Fibroblast of villous mesenchyme (primary cell): Measurements from ENCODE around the gene SH3BGR. TPM values are rescaled to one million over a fixed set of nuclear protein-coding genes. Genes with fewer than 3 reads are reported as not detected.

Experiments used
- DNase-seq: peaks from one replicate; pipeline ENCODE4 v3.0.0-alpha.2; 2010; ENCODE audit warnings: low read depth
- H3K4me3 ChIP-seq: 2 replicates; pipeline ENCODE4 v1.5.1; 2011; ENCODE audit warnings: low read depth, mild to moderate bottlenecking, low read length
- CTCF ChIP-seq: IDR thresholded peaks from 2 replicates; pipeline ENCODE4 v1.5.1; 2012; ENCODE audit warnings: low read depth, mild to moderate bottlenecking, low read length; ENCODE audit not compliant: insufficient read depth
- total RNA-seq: library from RNA; depleted of rRNA; stranded (reverse); fragments of >200 nt; gene quantifications from 2 replicates; pipeline ENCODE4 v1.2.3, GENCODE V29; 2012

SH3BGR gene
- total RNA-seq, 1 donor: 2.2 TPM

DNA sequence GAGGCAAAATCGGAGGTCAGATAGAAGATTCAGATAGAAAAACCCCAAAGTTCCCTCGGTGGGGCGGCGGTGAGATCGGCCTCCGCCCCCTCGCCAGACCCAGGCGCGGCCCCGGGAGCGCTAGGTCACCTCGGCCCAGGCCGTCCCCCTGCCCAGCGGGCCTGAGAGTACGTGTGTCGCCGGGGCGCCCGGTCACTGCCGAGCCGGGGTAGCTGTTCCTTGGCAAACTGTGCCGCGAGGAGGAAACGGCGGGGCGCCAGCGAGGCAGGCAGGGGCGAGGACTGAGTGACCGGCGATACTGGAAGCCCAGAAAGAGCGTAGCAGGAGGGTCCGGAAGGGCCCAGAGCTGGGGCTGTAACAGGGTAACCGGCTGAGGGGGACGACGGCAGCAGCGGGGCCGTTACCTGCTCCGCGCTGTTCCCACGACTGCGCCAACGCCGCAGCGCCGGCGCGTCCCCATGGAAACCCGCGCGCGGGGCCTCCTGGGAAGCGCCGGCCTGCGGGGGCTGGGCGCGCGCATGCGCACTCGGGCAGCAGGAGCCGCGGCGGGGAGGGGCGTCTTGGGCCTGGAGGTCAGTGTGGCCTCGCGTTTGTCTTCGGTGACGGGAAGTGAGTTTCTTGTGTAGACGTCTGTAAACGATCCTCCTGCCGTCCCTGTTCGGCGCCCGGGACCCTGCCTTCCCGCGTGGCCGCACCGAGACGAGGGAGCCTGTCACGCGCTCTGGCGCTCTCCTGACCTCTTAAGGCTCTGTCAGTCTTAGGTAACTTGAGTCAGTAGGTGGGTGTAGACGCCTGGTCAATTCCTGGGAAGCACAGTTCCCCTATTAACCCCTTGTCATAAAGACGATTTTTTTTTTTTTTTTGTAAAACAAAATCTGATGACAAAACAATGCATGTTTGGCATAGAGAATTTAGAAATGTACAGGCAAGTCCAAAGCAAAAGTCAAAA, 6.2 kb upstream of the SH3BGR start, which contains the start of gene LCA5L:
TSS of gene LCA5L (minus strand) at position 458 of the 949 bp plus-strand sequence. CDS start 17,285 bp downstream, outside the sequence.
- peak within 1 kb of the TSS; percentile 90 for H3K4me3 ChIP-seq
- peak; percentile 6 for TF ChIP-seq CTCF
- DNase-seq: peak; percentile 90

DNA sequence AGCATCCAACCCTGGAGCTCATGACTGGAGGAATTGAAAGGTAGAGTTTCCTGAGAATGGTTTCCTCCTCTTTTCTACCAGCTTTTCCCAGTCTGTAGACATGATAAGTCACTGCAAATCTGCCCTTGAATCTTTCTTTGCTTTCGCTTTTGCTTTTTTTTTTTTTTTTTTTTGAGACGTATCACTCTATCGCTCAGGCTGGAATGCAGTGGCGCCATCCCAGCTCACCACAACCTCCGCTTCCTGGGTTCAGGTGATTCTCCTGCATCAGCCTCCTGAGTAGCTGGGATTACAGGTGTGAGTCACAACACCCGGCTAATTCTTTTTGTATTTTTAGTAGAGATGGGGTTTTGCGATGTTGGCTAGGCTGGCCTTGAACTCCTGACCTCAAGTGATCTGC, 4.5 kb upstream of the SH3BGR start:
- no peak for DNase-seq
- H3K4me3 ChIP-seq: no peak overlapping the region
- no peak for TF ChIP-seq CTCF

- DNase-seq: peak; percentile 26
- no peak overlapping the region for H3K4me3 ChIP-seq
- no peak for TF ChIP-seq CTCF
Measured at GRCh38 chr21:39452207-39452969, 618 bp downstream of the SH3BGR start.

DNA sequence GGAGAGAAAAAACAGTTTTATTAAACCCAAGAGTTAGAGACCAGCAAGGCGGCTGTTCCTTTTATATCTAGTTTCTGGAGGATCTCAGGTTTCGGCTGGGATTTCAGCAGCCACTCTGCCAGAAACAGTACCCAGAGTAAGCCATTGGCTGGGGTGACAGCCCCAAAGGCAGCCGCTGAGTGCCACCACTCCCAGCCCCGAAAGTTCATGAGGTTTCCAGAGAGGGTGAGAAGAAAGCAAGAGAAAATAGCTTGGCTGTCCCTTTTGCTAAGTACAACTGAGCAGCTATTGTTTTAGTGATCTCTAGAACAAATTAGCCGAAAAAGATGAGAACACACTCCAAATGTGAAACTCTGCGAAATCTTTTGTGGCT, 1.2 kb downstream of the SH3BGR start:
- TF ChIP-seq CTCF: no peak
- no peak for DNase-seq
- H3K4me3 ChIP-seq: no peak overlapping the region

DNA sequence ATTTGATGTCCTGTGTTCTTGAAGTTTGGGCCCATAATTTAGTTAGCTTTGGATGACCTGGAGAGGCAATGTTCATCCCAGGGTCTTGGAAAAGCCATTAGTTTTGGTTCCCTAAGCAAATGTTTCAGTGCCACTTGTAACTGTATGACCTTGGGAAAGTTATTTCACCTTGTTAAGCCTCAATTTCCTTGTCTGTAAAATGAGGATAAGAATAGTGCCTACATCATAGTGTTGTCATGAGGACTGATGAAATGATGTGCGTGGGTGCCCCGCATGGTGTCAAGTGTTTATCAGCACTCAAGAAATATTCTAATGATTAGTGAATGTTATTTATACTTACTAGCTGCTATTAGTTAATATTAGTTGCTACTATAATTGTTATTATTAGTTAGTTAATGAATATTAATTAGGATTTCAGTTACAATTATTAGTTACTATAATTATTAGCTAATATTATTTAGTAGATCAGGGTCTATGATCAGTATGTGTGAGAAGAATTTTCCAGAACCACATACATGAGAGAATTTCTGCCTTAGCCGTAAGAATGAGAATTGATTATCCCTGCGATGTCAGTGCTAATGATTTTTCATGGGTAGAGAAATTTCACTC, 1.9 kb downstream of the SH3BGR start:
- TF ChIP-seq CTCF: no peak
- DNase-seq: no peak
- H3K4me3 ChIP-seq: no peak overlapping the region

GRCh38 chr21:39454949-39455668, 3.3 kb downstream of the SH3BGR start:
- no peak for DNase-seq
- H3K4me3 ChIP-seq: no peak overlapping the region
- no peak for TF ChIP-seq CTCF
